Prostate gland (tissue), 2 donors: ENCODE measurements around the gene ULK4. TPM values are rescaled to one million over a fixed set of nuclear protein-coding genes. Genes with fewer than 3 reads are reported as not detected.

Source experiments
- DNase-seq: peaks from one replicate; pipeline ENCODE4 v3.0.0-alpha.2; 2019; ENCODE audit warnings: low spot score
- H3K27ac ChIP-seq, 2 donors: fragments of 200-600 bp; sonication (generic); 2 replicates each; pipeline ENCODE4 v1.5.1; 2017 to 2019
- H3K27me3 ChIP-seq: fragments of 200-600 bp; sonication (generic); replicated peaks from 2 replicates; pipeline ENCODE4 v1.5.1; 2019; ENCODE audit not compliant: insufficient read depth
- H3K36me3 ChIP-seq, 2 donors: fragments of 200-600 bp; sonication (generic); 1 replicate in 1 of 2; 2 replicates in 1 of 2; pipeline versions ENCODE4 v1.5.1 to v1.8.1; 2017 to 2019
- H3K4me1 ChIP-seq: fragments of 200-600 bp; sonication (generic); replicated peaks from 2 replicates; pipeline ENCODE4 v1.5.1; 2019
- H3K4me3 ChIP-seq, 2 donors: fragments of 200-600 bp; sonication (generic); 2 replicates each; pipeline ENCODE4 v1.5.1; 2017 to 2019
- H3K9me3 ChIP-seq: fragments of 200-600 bp; sonication (generic); 2 replicates; pipeline ENCODE4 v1.5.1; 2017
- CTCF ChIP-seq, 4 experiments: fragments of 200-600 bp in 2 of 4; fragments of 450-650 bp in 2 of 4; sonication (generic) in 2 of 4; IDR thresholded peaks; 1 replicate in 3 of 4; 2 replicates in 1 of 4; pipeline ENCODE4 v1.5.1; 2016 to 2019; ENCODE audit warnings: antibody characterized with exemption in 4 of 4, mild to moderate bottlenecking in 2 of 4, moderate library complexity in 2 of 4
- POLR2A ChIP-seq: fragments of 450-650 bp; IDR thresholded peaks from one replicate; pipeline ENCODE4 v1.6.1; 2016; ENCODE audit warnings: antibody characterized with exemption, mild to moderate bottlenecking
- POLR2AphosphoS5 ChIP-seq: sonication (generic); formaldehyde crosslinking; IDR thresholded peaks from one replicate; pipeline ENCODE4 v1.6.1; 2017; ENCODE audit warnings: antibody characterized with exemption
- WGBS: methylation state at CpG from one replicate; pipeline ENCODE4 v1.1.5; 2018; 5-methylcytosine and 5-hydroxymethylcytosine counted together
- intact Hi-C: fragments of 100-400 bp; cut with DNase I; formaldehyde crosslinking; loops from one replicate; pipeline ENCODE4 v1.14.2; 2022
- total RNA-seq, 2 donors: library from RNA; depleted of rRNA; stranded (reverse); fragments of >200 nt; gene quantifications; one replicate each; pipeline ENCODE4 v1.1.0, GENCODE V29; 2016

Gene ULK4
- total RNA-seq, 2 donors from 2014 or later = 23.1 to 33.7 TPM

DNA sequence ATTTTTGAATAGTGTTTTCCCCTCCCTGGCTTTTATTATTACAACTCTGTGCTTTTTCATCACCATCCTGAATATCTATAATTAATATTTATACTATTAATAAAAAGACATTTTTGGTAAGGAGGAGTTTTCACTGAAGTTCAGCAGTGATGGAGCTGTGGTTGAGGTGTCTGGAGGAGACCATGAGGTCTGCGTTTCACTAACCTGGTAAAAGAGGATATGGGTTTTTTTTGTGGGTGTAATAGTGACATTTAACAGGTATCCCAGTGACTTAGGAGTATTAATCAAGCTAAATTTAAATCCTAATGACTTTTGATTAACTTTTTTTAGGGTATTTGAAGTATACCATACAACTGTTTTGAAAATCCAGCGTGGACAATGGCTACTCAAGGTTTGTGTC lies 738.2 kb downstream of the ULK4 start:
- intact Hi-C loops = no loop called here
- no peaks in the 10 kb centered on the region for H3K9me3 ChIP-seq
- no peaks in the 10 kb centered on the region for H3K27me3 ChIP-seq
- TF ChIP-seq POLR2AphosphoS5 = no peak
- no peak for TF ChIP-seq CTCF (IDR thresholded peaks at IDR 0.05)
- TF ChIP-seq POLR2A = no peak
- 78% methylated on average over 2 of the region's 2 CpGs for WGBS
- no peak overlapping the region for H3K4me3 ChIP-seq
- H3K36me3 ChIP-seq = peaks cover 8 to 25% of the 10 kb centered on the region in 2 donors
- H3K27ac ChIP-seq = no peak overlapping the region
- no peak for DNase-seq
- no peaks in the 10 kb centered on the region for H3K4me1 ChIP-seq

DNA sequence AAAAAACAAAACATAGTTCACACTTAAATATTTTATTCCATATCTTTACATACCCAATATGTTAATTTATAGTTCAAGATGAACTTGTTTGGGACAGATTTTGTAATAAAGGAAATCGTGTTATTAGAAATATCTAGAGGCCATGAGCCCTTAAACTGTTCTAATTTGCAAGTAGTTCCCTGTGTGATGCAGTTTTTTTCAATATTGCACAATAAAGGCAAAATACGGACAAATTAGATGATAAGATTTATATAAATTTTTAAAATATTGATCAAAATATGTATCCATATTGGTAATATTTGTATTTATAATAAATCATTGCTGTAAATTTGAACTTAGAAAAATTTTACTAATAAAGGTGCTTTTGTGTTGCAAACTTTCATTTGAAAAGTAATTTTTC lies 738.8 kb downstream of the ULK4 start:
- no peaks in the 10 kb centered on the region for H3K9me3 ChIP-seq
- H3K27me3 ChIP-seq = no peaks in the 10 kb centered on the region
- DNase-seq = no peak
- intact Hi-C loops = no loop called here
- H3K4me3 ChIP-seq = no peak overlapping the region
- WGBS = 68% methylated on average over 2 of the region's 2 CpGs
- H3K36me3 ChIP-seq = peaks cover 8 to 23% of the 10 kb centered on the region in 2 donors
- no peak overlapping the region for H3K27ac ChIP-seq
- H3K4me1 ChIP-seq = no peaks in the 10 kb centered on the region
- no peak for TF ChIP-seq CTCF (IDR thresholded peaks at IDR 0.05)
- no peak for TF ChIP-seq POLR2A
- TF ChIP-seq POLR2AphosphoS5 = no peak

DNA sequence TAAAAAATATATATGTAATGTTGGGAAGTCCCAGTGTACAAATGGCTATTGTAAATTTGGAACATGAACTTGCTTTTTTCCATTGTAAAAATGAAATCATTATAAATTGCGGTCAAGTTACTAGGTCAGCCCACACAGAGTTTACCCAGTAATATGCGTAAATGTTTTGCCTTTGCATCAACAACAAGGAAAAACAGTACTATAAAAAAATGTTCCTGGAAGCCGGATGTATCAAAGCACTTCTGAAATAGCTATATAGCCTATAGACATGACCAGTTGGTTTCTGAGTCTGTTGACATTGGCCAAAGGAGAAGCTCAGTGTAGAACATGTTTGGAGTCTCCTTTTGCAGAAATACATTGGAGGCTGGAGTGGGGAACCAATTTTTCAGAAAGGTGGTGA lies 739.4 kb downstream of the ULK4 start:
- Histone ChIP-seq H3K4me1 (no peaks in the 10 kb centered on the region), H3K9me3 (no peaks in the 10 kb centered on the region), H3K36me3 (peaks cover 8 to 17% of the 10 kb centered on the region in 2 donors), H3K27me3 (no peaks in the 10 kb centered on the region), H3K4me3 (no peak overlapping the region), H3K27ac (no peak overlapping the region)
- WGBS = 47% methylated on average over 3 of the region's 3 CpGs
- intact Hi-C loops = no loop called here
- no peak for DNase-seq
- TF ChIP-seq POLR2A = no peak
- no peak for TF ChIP-seq POLR2AphosphoS5

DNA sequence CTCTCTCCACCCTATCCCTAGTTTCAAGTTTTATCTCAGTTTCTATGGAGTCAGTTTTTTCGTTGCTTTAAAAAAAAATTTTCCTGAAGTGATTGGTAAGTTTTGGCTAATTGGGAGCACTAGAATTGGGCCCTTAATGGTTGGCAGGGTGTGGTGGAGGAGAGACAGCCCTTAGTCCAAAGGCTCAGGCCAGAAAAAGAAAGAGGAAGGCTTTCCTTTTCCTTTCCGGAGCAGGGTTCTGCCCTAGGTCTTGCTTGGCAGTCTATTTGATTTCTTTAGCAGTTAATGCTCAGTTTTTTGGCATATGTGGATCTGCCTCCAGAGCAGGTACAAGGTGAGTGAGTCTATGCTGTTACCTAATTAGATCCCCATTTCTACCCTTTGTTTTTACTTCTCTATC lies 739.9 kb downstream of the ULK4 start:
- H3K4me1 ChIP-seq = no peaks in the 10 kb centered on the region
- DNase-seq = no peak

DNA sequence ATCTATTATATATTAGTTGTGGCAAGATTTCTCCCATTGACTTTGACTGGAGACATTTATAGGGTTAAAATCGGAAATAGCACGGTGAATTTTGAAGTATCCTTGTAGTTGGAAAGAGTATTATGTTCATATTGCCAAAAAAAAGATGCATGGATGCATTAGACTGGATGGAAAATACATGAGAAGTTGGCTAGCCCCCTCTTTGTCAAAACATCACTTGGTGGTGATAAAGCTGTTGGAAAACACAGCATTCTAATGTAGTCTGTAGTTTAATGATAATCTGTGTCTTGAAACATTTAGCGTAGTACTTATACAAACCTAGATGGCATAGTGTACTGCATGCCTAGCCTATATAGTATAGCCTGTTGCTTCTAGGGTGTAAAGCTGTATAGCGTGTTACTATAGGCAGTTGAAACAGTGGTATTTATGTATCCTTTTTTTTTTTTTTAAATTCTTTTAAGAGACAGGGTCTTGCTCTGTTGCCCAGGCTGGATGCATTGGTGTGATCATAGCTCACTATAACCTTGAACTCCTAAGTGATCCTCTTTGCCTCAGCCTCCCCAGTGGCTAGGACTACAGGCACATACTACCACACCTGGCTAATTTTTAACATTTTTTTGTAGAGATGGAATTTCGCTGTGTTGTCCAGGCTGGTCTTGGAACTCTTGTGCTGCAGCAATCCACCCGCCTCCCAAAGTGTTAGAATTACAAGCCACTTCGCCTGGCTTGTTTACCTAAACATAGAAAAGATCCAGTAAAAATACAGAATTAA lies 740.8 kb downstream of the ULK4 start:
- H3K27me3 ChIP-seq = no peaks in the 10 kb centered on the region
- DNase-seq = no peak
- WGBS = 66% methylated on average over 7 of the region's 7 CpGs
- no peaks in the 10 kb centered on the region for H3K4me1 ChIP-seq
- H3K27ac ChIP-seq = no peak overlapping the region
- no peaks in the 10 kb centered on the region for H3K9me3 ChIP-seq
- no peak for TF ChIP-seq CTCF (IDR thresholded peaks at IDR 0.05)
- TF ChIP-seq POLR2A = no peak
- no peak for TF ChIP-seq POLR2AphosphoS5
- peaks cover 7 to 15% of the 10 kb centered on the region in 2 donors for H3K36me3 ChIP-seq
- no peak overlapping the region for H3K4me3 ChIP-seq
- intact Hi-C loops = no loop called here

More for the DNA sequence above, 739.9 kb downstream of the ULK4 start:
- intact Hi-C loops = no loop called here
- H3K4me3 ChIP-seq = no peak overlapping the region
- WGBS = 45% methylated on average over 2 of the region's 2 CpGs
- H3K36me3 ChIP-seq = peaks cover 8 to 17% of the 10 kb centered on the region in 2 donors
- no peaks in the 10 kb centered on the region for H3K27me3 ChIP-seq
- no peaks in the 10 kb centered on the region for H3K9me3 ChIP-seq
- TF ChIP-seq POLR2A = no peak
- TF ChIP-seq CTCF (IDR thresholded peaks at IDR 0.05) = no peak
- TF ChIP-seq POLR2AphosphoS5 = no peak
- no peak overlapping the region for H3K27ac ChIP-seq
